SK-N-SH treated with all-trans-retinoic acid at 6 μM for 48 hours (cell line): Measurements from ENCODE around the gene NANP.

Experiments used
- ATAC-seq: fragments of 200-7000 bp; cut with Tn5 transposase; 3 replicates; pipeline ENCODE4 v1.9.1; 2020; ENCODE audit warnings: mild to moderate bottlenecking, moderate library complexity
- ARNTL ChIP-seq: fragments of 450-650 bp; formaldehyde crosslinking; IDR thresholded peaks from 2 replicates; pipeline ENCODE4 v1.5.0; 2020; ENCODE audit warnings: low read depth, mild to moderate bottlenecking, moderate library complexity, borderline replicate concordance
- BACH2 ChIP-seq: fragments of 250-450 bp; sonication (Bioruptor Pico); IDR thresholded peaks from 2 replicates; pipeline ENCODE4 v1.9.0; 2021; ENCODE audit warnings: mild to moderate bottlenecking, borderline replicate concordance
- CREB5 ChIP-seq: fragments of 250-450 bp; sonication (Bioruptor Pico); IDR thresholded peaks from 2 replicates; pipeline ENCODE4 v1.5.1; 2020; ENCODE audit warnings: low read depth, mild to moderate bottlenecking, moderate library complexity
- CSDC2 ChIP-seq: fragments of 250-450 bp; sonication (Bioruptor Pico); IDR thresholded peaks from 2 replicates; pipeline ENCODE4 v1.5.0; 2020; ENCODE audit warnings: mild to moderate bottlenecking, moderate library complexity
- CSRNP3 ChIP-seq: fragments of 250-450 bp; sonication (Bioruptor Pico); IDR thresholded peaks from 2 replicates; pipeline ENCODE4 v1.5.1; 2021; ENCODE audit warnings: mild to moderate bottlenecking, moderate library complexity
- ESRRG ChIP-seq: fragments of 250-450 bp; sonication (Bioruptor Pico); IDR thresholded peaks from 2 replicates; pipeline ENCODE4 v1.6.1; 2021; ENCODE audit warnings: mild to moderate bottlenecking
- GLIS3 ChIP-seq: fragments of 250-450 bp; sonication (Bioruptor Pico); IDR thresholded peaks from 2 replicates; pipeline ENCODE4 v1.5.0; 2020; ENCODE audit warnings: mild to moderate bottlenecking, moderate library complexity
- OSR1 ChIP-seq: fragments of 250-450 bp; sonication (Bioruptor Pico); IDR thresholded peaks from 2 replicates; pipeline ENCODE4 v1.8.0; 2022; ENCODE audit warnings: moderate library complexity, mild to moderate bottlenecking, inconsistent platforms
- PATZ1 ChIP-seq: fragments of 250-450 bp; sonication (Bioruptor Pico); IDR thresholded peaks from 2 replicates; pipeline ENCODE4 v1.8.0; 2020; ENCODE audit warnings: mild to moderate bottlenecking, moderate library complexity, borderline replicate concordance
- POU6F1 ChIP-seq: fragments of 250-450 bp; sonication (Bioruptor Pico); IDR thresholded peaks from 2 replicates; pipeline ENCODE4 v1.8.0; 2021; ENCODE audit warnings: low read depth, mild to moderate bottlenecking, moderate library complexity, borderline replicate concordance
- RARB ChIP-seq: fragments of 250-450 bp; sonication (Bioruptor Pico); IDR thresholded peaks from 2 replicates; pipeline ENCODE4 v1.8.0; 2021; ENCODE audit warnings: mild to moderate bottlenecking, moderate library complexity
- SNAI2 ChIP-seq: fragments of 250-450 bp; sonication (Bioruptor Pico); IDR thresholded peaks from 2 replicates; pipeline ENCODE4 v1.5.0; 2020; ENCODE audit warnings: mild to moderate bottlenecking, moderate library complexity
- TOX ChIP-seq: fragments of 250-450 bp; sonication (Bioruptor Pico); IDR thresholded peaks from 2 replicates; pipeline ENCODE4 v1.8.0; 2021; ENCODE audit warnings: mild to moderate bottlenecking, moderate library complexity, borderline replicate concordance
- ZFP3 ChIP-seq: fragments of 250-450 bp; sonication (Bioruptor Pico); IDR thresholded peaks from 2 replicates; pipeline ENCODE4 v1.5.0; 2020; ENCODE audit warnings: mild to moderate bottlenecking, moderate library complexity
- ZFP30 ChIP-seq: fragments of 450-650 bp; formaldehyde crosslinking; IDR thresholded peaks from 2 replicates; pipeline ENCODE4 v1.5.0; 2022; ENCODE audit warnings: mild to moderate bottlenecking, moderate library complexity
- ZNF565 ChIP-seq: fragments of 450-650 bp; formaldehyde crosslinking; conservative IDR thresholded peaks from 2 replicates; pipeline ENCODE4 v1.5.0; 2020; ENCODE audit warnings: low read depth, mild to moderate bottlenecking, moderate library complexity
- ZNF8 ChIP-seq: fragments of 450-650 bp; formaldehyde crosslinking; IDR thresholded peaks from 2 replicates; pipeline ENCODE4 v1.5.0; 2020; ENCODE audit warnings: mild to moderate bottlenecking, moderate library complexity
- TF ChIP-seq, protein P1 (sequence below): fragments of 250-450 bp; sonication (Bioruptor Pico); IDR thresholded peaks from 2 replicates; pipeline ENCODE4 v1.5.0; 2020; ENCODE audit warnings: mild to moderate bottlenecking, moderate library complexity

Gene NANP

DNA sequence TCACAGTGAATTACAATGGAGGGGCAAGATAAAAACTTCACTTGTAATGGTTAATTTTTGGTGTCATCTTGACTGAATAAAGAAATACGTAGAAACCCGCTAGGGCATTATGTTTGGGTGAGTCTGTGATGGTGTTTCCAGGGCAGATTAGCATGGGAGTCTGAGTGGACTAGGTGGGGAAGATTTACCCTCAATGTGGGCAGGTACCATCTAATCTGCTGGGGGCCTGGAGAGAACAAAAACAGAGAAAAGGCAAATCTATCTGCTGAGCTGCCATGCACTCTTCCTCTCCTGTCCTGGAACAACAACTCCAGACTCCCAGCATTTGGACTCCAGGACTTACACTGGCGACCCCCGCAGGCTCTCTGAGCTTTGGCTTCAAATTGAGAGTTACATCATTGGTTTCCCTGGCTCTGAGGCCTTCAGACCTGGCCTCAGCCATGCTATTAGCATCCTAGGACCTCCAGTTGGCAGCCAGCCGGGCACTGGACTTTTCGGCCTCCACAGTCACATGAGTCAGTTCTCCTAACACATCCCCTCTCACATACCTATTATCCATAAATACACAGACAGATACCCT lies 58.1 kb downstream of the NANP start:
- TF ChIP-seq, protein P1, sequence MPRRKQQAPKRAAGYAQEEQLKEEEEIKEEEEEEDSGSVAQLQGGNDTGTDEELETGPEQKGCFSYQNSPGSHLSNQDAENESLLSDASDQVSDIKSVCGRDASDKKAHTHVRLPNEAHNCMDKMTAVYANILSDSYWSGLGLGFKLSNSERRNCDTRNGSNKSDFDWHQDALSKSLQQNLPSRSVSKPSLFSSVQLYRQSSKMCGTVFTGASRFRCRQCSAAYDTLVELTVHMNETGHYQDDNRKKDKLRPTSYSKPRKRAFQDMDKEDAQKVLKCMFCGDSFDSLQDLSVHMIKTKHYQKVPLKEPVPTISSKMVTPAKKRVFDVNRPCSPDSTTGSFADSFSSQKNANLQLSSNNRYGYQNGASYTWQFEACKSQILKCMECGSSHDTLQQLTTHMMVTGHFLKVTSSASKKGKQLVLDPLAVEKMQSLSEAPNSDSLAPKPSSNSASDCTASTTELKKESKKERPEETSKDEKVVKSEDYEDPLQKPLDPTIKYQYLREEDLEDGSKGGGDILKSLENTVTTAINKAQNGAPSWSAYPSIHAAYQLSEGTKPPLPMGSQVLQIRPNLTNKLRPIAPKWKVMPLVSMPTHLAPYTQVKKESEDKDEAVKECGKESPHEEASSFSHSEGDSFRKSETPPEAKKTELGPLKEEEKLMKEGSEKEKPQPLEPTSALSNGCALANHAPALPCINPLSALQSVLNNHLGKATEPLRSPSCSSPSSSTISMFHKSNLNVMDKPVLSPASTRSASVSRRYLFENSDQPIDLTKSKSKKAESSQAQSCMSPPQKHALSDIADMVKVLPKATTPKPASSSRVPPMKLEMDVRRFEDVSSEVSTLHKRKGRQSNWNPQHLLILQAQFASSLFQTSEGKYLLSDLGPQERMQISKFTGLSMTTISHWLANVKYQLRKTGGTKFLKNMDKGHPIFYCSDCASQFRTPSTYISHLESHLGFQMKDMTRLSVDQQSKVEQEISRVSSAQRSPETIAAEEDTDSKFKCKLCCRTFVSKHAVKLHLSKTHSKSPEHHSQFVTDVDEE = no peak
- no peak for TF ChIP-seq POU6F1 (CRISPR knock-in tag)
- no peak for TF ChIP-seq CREB5
- no peak for TF ChIP-seq OSR1
- no peak for TF ChIP-seq ZFP3 (CRISPR knock-in tag)
- TF ChIP-seq ARNTL = no peak
- TF ChIP-seq SNAI2 (CRISPR knock-in tag) = no peak
- no peak for TF ChIP-seq CSDC2
- no peak for TF ChIP-seq BACH2 (CRISPR knock-in tag)
- TF ChIP-seq TOX (CRISPR knock-in tag) = no peak
- no peak for TF ChIP-seq ZNF8 (CRISPR knock-in tag)
- no peak for TF ChIP-seq ESRRG (CRISPR knock-in tag)
- TF ChIP-seq PATZ1 (CRISPR knock-in tag) = no peak
- no peak for TF ChIP-seq ZNF565 (CRISPR knock-in tag)
- no peak for TF ChIP-seq ZFP30 (CRISPR knock-in tag)

DNA sequence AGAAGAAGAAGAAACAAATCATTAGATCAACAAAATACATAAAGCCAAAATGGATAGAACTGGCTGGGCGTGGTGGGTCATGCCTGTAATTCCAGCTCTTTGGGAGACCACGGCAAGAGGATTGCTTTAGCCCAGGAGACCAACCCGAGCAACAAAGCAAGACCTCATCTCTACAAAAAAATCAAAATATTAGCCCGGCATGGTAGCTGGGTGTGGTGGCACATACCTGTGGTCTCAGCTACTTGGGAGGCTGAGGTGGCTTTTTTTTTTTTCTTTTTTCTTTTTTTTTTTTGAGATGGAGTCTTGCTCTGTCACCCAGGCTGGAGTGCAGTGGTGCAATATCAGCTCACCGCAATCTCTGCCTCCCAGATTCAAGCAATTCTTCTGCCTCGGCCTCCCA lies 59.9 kb downstream of the NANP start:
- no peak for ATAC-seq
- TF ChIP-seq ZNF565 (CRISPR knock-in tag) (no peak), ZFP30 (CRISPR knock-in tag) (no peak)

More for the DNA sequence above, 58.1 kb downstream of the NANP start:
- no peak for ATAC-seq

DNA sequence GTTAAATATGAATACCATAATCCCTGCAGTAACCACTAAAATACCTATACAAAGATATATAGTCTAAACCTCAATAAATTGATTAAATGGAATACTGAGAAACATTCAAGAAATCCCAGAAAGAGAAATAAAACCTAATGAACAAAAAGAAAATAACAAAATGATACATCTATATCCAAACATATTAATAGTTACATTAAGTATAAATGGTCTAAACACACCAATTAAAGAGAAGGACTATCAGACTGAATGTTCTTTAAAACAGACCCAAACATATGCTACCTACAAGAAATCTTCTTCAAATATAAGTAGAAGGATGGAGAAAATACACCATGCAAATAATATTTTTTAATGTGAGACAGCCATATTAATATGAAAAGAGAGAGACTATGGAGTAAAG lies 60.5 kb downstream of the NANP start:
- ATAC-seq = no peak
- TF ChIP-seq CSDC2 (no peak), ZFP30 (CRISPR knock-in tag) (no peak), RARB (no peak), GLIS3 (CRISPR knock-in tag) (no peak), CSRNP3 (CRISPR knock-in tag) (no peak), TOX (CRISPR knock-in tag) (no peak)
- TF ChIP-seq, protein P1 = no peak
